ENCODE results near the gene SLCO1B3.

The SLCO1B3 gene

GRCh38 chr12:20885552-20885951 is 75.0 kb downstream of the SLCO1B3 start:
- no peak for DNase-seq

DNA sequence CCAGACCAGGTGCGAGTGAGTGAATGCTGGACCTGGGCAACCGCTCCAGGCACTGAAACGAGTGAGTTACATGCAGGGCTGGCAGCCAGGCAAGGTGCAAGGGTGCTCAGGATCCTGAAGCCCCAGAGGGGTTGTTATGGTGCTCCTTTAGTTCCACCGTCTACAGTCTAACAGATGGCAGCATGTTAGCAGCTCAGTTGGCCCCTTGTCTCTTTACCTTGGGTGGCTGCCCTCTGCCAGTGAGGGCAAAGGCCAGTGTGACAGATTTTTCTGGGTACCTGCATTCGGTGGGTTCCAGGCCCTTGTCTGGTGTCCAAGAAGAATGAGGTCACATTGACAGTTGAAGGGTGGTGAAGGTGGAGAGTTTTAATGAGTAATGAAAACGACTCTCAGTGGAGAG is 106.8 kb downstream of the SLCO1B3 start:
- DNase-seq, result no peak

GRCh38 chr12:20917819-20918218 is 107.3 kb downstream of the SLCO1B3 start:
- no peak for DNase-seq

- DNase-seq, result no peak
These were observed 121.4 kb downstream of the SLCO1B3 start for GRCh38 chr12:20931894-20932293.

DNA sequence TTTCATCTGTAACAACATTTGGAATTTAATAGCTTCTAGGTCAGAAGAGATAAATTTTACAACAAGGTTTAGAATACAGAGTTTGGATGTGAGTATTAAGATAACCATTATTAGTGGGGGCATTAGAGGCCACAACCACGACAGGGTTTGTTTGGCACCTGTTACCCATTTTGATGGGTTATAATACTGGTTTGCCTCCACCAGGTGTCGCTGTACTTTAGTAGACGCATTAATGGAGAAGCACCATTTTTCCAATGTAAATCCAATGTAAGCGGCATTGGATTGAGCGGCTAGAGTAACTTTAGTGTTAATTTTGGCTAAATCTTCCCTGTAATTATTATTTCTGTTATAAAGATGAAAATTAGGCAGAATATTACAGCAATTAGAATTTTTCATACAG is 136.2 kb downstream of the SLCO1B3 start:
- no peak for DNase-seq

DNA sequence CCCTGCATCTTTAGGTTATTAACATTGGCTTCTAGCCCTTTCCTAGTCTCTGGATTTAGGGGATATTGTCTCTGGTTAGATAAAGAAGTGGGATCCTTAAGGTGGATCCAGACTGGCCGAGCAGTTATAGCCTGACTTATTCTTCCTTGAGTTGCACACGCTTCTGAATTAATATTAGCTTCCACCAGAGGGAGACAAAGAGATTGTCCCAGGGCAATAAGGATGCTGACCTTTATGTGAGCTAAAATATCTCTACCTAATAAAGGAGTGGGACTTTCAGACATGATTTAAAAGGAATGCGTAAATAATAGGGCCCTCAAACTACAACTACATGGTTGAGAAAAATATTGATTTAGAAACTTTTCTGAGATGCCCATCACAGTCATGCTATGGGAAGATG is 139.7 kb downstream of the SLCO1B3 start:
- no peak for DNase-seq

DNA sequence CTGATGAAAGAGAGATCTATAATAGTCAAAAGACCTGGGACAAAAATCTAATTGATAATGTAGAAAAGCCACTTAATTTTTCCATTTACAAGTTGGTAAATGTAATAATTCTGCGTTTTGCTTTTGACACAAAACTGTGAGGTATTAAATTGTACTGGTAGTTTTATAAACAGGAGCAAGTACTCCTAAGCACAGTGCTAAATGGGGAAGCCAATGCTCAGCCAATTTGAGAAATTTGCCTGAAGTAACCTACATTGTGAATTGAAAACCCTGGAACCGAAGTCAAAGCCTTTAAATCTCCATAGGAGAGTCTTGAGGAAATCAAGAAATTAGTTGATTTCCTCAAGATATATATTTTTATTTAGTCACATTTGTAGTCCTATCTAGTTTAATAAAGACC is 152.8 kb downstream of the SLCO1B3 start:
- no peak for DNase-seq

GRCh38 chr12:20963762-20964161 is 153.3 kb downstream of the SLCO1B3 start:
- DNase-seq, result no peak
